Caco-2 (cell line): ENCODE results near the gene ORAI3. TPM values are rescaled to one million over a fixed set of nuclear protein-coding genes. Genes with fewer than 3 reads are reported as not detected.

Source experiments
- BruUV-seq: library from RNA; stranded (reverse); fragments of 400-500 nt; replicated peaks from 2 replicates; lab custom pipeline; 2021; lab: Mats Ljungman, UMichigan
- CTCF ChIA-PET: fragments of 300-600 bp; sonication (Branson Sonifier 250); formaldehyde crosslinking; loops from one replicate; lab custom pipeline; 2022; ENCODE audit warnings: antibody characterized with exemption; lab: Charles Lee
- POLR2A ChIA-PET: fragments of 300-600 bp; sonication (Branson Sonifier 250); formaldehyde crosslinking; loops from one replicate; lab custom pipeline; 2022; ENCODE audit warnings: antibody characterized with exemption; lab: Charles Lee
- DNase-seq, 2 experiments: peaks; one replicate each; pipeline versions ENCODE4 v3.0.0 to v3.0.0-alpha.2; 2020 to 2022
- H3K27me3 ChIP-seq: replicated peaks from 2 replicates; pipeline ENCODE4 v1.6.0; 2011; ENCODE audit warnings: low read length; ENCODE audit not compliant: control insufficient read depth, insufficient read depth
- H3K36me3 ChIP-seq: 2 replicates; pipeline ENCODE4 v1.5.1; 2011; ENCODE audit warnings: low read length; ENCODE audit not compliant: control insufficient read depth, insufficient read depth
- H3K4me1 ChIP-seq: fragments of 250-450 bp; sonication (Bioruptor Pico); 2 replicates; pipeline ENCODE4 v1.5.1; 2020; ENCODE audit warnings: mild to moderate bottlenecking
- H3K4me3 ChIP-seq: 2 replicates; pipeline ENCODE4 v1.5.1; 2011; ENCODE audit warnings: low read depth, mild to moderate bottlenecking, control low read depth, low read length
- H3K9me3 ChIP-seq: fragments of 250-450 bp; sonication (Bioruptor Pico); 2 replicates; pipeline ENCODE4 v1.5.1; 2020; ENCODE audit warnings: mild to moderate bottlenecking, moderate library complexity
- H3K27ac Mint-ChIP-seq: one replicate; pipeline ENCODE4 v1.8.0; 2022; ENCODE audit warnings: mixed read lengths; ENCODE audit not compliant: unreplicated experiment
- H3K27me3 Mint-ChIP-seq: one replicate; pipeline ENCODE4 v1.8.0; 2022; ENCODE audit warnings: mixed read lengths; ENCODE audit not compliant: insufficient read depth, unreplicated experiment
- H3K36me3 Mint-ChIP-seq: one replicate; pipeline ENCODE4 v1.8.0; 2022; ENCODE audit warnings: mild to moderate bottlenecking, mixed read lengths; ENCODE audit not compliant: insufficient read depth, unreplicated experiment
- H3K4me1 Mint-ChIP-seq: one replicate; pipeline ENCODE4 v1.8.0; 2022; ENCODE audit warnings: low read depth, mixed read lengths; ENCODE audit not compliant: unreplicated experiment
- H3K4me3 Mint-ChIP-seq: one replicate; pipeline ENCODE4 v1.8.0; 2022; ENCODE audit warnings: mild to moderate bottlenecking, moderate library complexity, mixed read lengths; ENCODE audit not compliant: unreplicated experiment
- H3K9me3 Mint-ChIP-seq: one replicate; pipeline ENCODE4 v1.8.0; 2022; ENCODE audit warnings: mixed read lengths; ENCODE audit not compliant: unreplicated experiment
- intact Hi-C: fragments of 100-400 bp; cut with micrococcal nuclease; formaldehyde crosslinking; loops from one replicate; pipeline ENCODE4 v1.10.0; 2022; ENCODE audit not compliant: unreplicated experiment
- total RNA-seq: library from RNA; stranded (reverse); gene quantifications from 2 replicates; pipeline ENCODE4 v1.2.3, GENCODE V29; 2022
- TF ChIP-seq, protein P1 (sequence below), 2 experiments: fragments of 200-600 bp in 1 of 2; IDR thresholded peaks; 1 replicate in 1 of 2; 2 replicates in 1 of 2; pipeline versions ENCODE4 v1.5.1 to v1.8.0; 2011 to 2022; ENCODE audit warnings: antibody characterized with exemption in 1 of 2, control low read depth in 1 of 2, inconsistent platforms in 1 of 2, low read depth in 1 of 2, low read length in 1 of 2, mild to moderate bottlenecking in 1 of 2, moderate library complexity in 1 of 2; ENCODE audit not compliant: insufficient read depth in 1 of 2, severe bottlenecking in 1 of 2, unreplicated experiment in 1 of 2

The ORAI3 gene
- total RNA-seq, 1 experiment from 2014 or later = 4.7 TPM

DNA sequence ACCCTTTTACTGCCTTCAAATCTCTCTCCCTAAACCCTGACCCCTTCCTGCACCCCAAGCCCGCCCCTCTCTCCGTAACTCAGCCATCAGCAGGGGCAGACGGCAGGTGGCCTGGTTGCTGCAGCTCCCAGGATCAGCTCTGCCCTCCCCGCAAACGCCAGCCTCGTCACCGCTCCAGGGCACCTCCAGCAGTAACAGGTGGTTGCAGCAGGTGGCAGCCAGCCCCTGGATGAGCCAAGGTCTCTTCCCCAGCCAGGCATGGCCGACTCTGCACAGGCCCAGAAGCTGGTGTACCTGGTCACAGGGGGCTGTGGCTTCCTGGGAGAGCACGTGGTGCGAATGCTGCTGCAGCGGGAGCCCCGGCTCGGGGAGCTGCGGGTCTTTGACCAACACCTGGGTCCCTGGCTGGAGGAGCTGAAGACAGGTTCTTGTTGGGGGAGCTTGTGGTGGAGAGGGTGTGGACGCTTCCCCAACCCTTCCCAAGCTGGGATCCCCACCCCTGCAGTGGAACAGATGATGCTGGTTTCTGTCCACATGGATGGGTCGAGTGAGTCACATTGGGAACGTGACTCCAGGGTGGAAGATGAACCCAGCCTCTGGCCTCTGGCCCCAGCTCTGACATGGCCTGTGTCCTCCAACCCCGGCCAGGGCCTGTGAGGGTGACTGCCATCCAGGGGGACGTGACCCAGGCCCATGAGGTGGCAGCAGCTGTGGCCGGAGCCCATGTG, 36.7 kb downstream of the ORAI3 start:
- intact Hi-C loops = loop anchor here (2.0 to 5.0 kb wide), 3 partner anchors 31 to 157 kb away; no protein-coding TSS in a partner anchor
- TF ChIP-seq, protein P1, sequence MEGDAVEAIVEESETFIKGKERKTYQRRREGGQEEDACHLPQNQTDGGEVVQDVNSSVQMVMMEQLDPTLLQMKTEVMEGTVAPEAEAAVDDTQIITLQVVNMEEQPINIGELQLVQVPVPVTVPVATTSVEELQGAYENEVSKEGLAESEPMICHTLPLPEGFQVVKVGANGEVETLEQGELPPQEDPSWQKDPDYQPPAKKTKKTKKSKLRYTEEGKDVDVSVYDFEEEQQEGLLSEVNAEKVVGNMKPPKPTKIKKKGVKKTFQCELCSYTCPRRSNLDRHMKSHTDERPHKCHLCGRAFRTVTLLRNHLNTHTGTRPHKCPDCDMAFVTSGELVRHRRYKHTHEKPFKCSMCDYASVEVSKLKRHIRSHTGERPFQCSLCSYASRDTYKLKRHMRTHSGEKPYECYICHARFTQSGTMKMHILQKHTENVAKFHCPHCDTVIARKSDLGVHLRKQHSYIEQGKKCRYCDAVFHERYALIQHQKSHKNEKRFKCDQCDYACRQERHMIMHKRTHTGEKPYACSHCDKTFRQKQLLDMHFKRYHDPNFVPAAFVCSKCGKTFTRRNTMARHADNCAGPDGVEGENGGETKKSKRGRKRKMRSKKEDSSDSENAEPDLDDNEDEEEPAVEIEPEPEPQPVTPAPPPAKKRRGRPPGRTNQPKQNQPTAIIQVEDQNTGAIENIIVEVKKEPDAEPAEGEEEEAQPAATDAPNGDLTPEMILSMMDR (IDR thresholded peaks at IDR 0.05; ENCODE audit: insufficient read depth in 1 of 2, low read depth in 1 of 2, low read length in 1 of 2, severe bottlenecking in 1 of 2, unreplicated experiment in 1 of 2) = peak in 1 of 2 experiments; percentile 50
- Mint-ChIP-seq H3K36me3 (peaks cover 14% of the 10 kb centered on the region), H3K9me3 (no peaks in the 10 kb centered on the region), H3K4me3 (peak overlapping the region; percentile 59), H3K4me1 (peaks cover 6% of the 10 kb centered on the region), H3K27ac (no peak overlapping the region), H3K27me3 (no peaks in the 10 kb centered on the region)
- no peaks in the 10 kb centered on the region for H3K9me3 ChIP-seq
- ChIA-PET CTCF (interaction anchor here (1.0 to 1.9 kb wide), 6 partner anchors 11 to 457 kb away, joined by 3 to 13 read pairs (median 5); partner anchors contain the start of genes KAT8, ZNF646, ZNF668 and ZNF843), POLR2A (no interaction called here)
- peaks cover 7% of the 10 kb centered on the region for H3K4me1 ChIP-seq
- H3K4me3 ChIP-seq = no peak overlapping the region
- no peaks in the 10 kb centered on the region for H3K27me3 ChIP-seq
- BruUV-seq = no TSS peak
- DNase-seq = peak; percentile 50 to 56
- H3K36me3 ChIP-seq = no peaks in the 10 kb centered on the region

GRCh38 chr16:30986129-30986991, 37.5 kb downstream of the ORAI3 start:
- Mint-ChIP-seq H3K27ac (no peak overlapping the region), H3K36me3 (peaks cover 13% of the 10 kb centered on the region), H3K27me3 (no peaks in the 10 kb centered on the region), H3K4me3 (no peak overlapping the region), H3K4me1 (peaks cover 6% of the 10 kb centered on the region), H3K9me3 (no peaks in the 10 kb centered on the region)
- TF ChIP-seq, protein P1 (IDR thresholded peaks at IDR 0.05; ENCODE audit: insufficient read depth in 1 of 2, low read depth in 1 of 2, low read length in 1 of 2, severe bottlenecking in 1 of 2, unreplicated experiment in 1 of 2) = no peak
- ChIA-PET CTCF (interaction anchor here (0.5 to 1.8 kb wide), 4 partner anchors 10 to 1263 kb away, joined by 5 to 13 read pairs (median 5); partner anchors contain the start of gene ZNF843), POLR2A (no interaction called here)
- BruUV-seq = no TSS peak
- intact Hi-C loops = loop anchor here (5.0 kb wide), 1 partner anchor 156 kb away; no protein-coding TSS in a partner anchor
- DNase-seq = no peak
- Histone ChIP-seq H3K36me3 (no peaks in the 10 kb centered on the region), H3K4me3 (no peak overlapping the region), H3K27me3 (no peaks in the 10 kb centered on the region), H3K4me1 (peaks cover 7% of the 10 kb centered on the region), H3K9me3 (no peaks in the 10 kb centered on the region)

- no peak for DNase-seq
- peaks cover 7% of the 10 kb centered on the region for H3K4me1 ChIP-seq
- BruUV-seq = no TSS peak
- no peaks in the 10 kb centered on the region for H3K36me3 ChIP-seq
- ChIA-PET POLR2A (no interaction called here), CTCF (no interaction called here)
- H3K9me3 Mint-ChIP-seq = no peaks in the 10 kb centered on the region
- H3K27me3 ChIP-seq = no peaks in the 10 kb centered on the region
- intact Hi-C loops = loop anchor here (5.0 kb wide), 1 partner anchor 155 kb away; no protein-coding TSS in a partner anchor
- TF ChIP-seq, protein P1 (IDR thresholded peaks at IDR 0.05; ENCODE audit: insufficient read depth in 1 of 2, low read depth in 1 of 2, low read length in 1 of 2, severe bottlenecking in 1 of 2, unreplicated experiment in 1 of 2) = no peak
- H3K36me3 Mint-ChIP-seq = peaks cover 5% of the 10 kb centered on the region
- no peak overlapping the region for H3K4me3 ChIP-seq
- H3K27me3 Mint-ChIP-seq = no peaks in the 10 kb centered on the region
- no peak overlapping the region for H3K27ac Mint-ChIP-seq
- peaks cover 6% of the 10 kb centered on the region for H3K4me1 Mint-ChIP-seq
- no peak overlapping the region for H3K4me3 Mint-ChIP-seq
- no peaks in the 10 kb centered on the region for H3K9me3 ChIP-seq
Observed at GRCh38 chr16:30987581-30988190, 38.8 kb downstream of the ORAI3 start.
